Measurements from ENCODE around the gene SKIDA1. TPM values are rescaled to one million over a fixed set of nuclear protein-coding genes. Genes with fewer than 3 reads are reported as not detected.

The SKIDA1 gene
- total RNA-seq, 6 donors from 2014 or later, result under 0.01 to 1.6 (median 0.86) TPM

- Histone ChIP-seq H3K4me3 (no peak overlapping the region), H3K4me1 (peaks cover 20 to 25% (median 24%) of the 10 kb centered on the region in 4 donors), H3K27ac (no peak overlapping the region), H3K36me3 (no peaks in the 10 kb centered on the region), H3K9me3 (no peaks in the 10 kb centered on the region), H3K27me3 (peaks cover 0 to 12% (median 5%) of the 10 kb centered on the region in 4 donors)
- TF ChIP-seq POLR2A (IDR thresholded peaks at IDR 0.05) (no peak), POLR2AphosphoS5 (IDR thresholded peaks at IDR 0.05) (no peak), CTCF (IDR thresholded peaks at IDR 0.05) (no peak), EP300 (IDR thresholded peaks at IDR 0.05) (no peak)
- ATAC-seq (ENCODE audit: low FRiP score in 2 of 2) (no peak), DNase-seq (no peak)
- WGBS, 2 donors, result 91 to 100% methylated on average over 4 to 5 of the region's 5 CpGs
These were observed 24.4 kb downstream of the SKIDA1 start for GRCh38 chr10:21501091-21501490.

GRCh38 chr10:21500578-21500910 is 24.9 kb downstream of the SKIDA1 start:
- TF ChIP-seq POLR2A (IDR thresholded peaks at IDR 0.05) (no peak), CTCF (IDR thresholded peaks at IDR 0.05) (no peak), EP300 (IDR thresholded peaks at IDR 0.05) (no peak), POLR2AphosphoS5 (IDR thresholded peaks at IDR 0.05) (no peak)
- H3K27me3 ChIP-seq, result peaks cover 0 to 12% (median 5%) of the 10 kb centered on the region in 4 donors

GRCh38 chr10:21499701-21500577 is 25.5 kb downstream of the SKIDA1 start:
- peaks cover 0 to 12% (median 5%) of the 10 kb centered on the region in 4 donors for H3K27me3 ChIP-seq
- H3K4me3 ChIP-seq, result peak overlapping the region in 3 of 4 donors; percentile 1 to 25 (median 21)
- H3K27ac ChIP-seq, result no peak overlapping the region
- WGBS, 2 donors, result 61 to 68% methylated on average over 38 to 70 of the region's 72 CpGs
- TF ChIP-seq POLR2A (IDR thresholded peaks at IDR 0.05), result no peak
- no peak for TF ChIP-seq POLR2AphosphoS5 (IDR thresholded peaks at IDR 0.05)
- TF ChIP-seq EP300 (IDR thresholded peaks at IDR 0.05), result no peak
- TF ChIP-seq CTCF (IDR thresholded peaks at IDR 0.05), result no peak
- no peaks in the 10 kb centered on the region for H3K9me3 ChIP-seq
- DNase-seq (peak in 1 of 2 donors; percentile 88), ATAC-seq (ENCODE audit: low FRiP score in 2 of 2) (no peak)
- no peaks in the 10 kb centered on the region for H3K36me3 ChIP-seq
- peaks cover 24 to 37% (median 30%) of the 10 kb centered on the region in 4 donors for H3K4me1 ChIP-seq

More at GRCh38 chr10:21500578-21500910, 24.9 kb downstream of the SKIDA1 start:
- H3K27ac ChIP-seq, result no peak overlapping the region
- peak overlapping the region in 2 of 4 donors; percentile 21 to 25 for H3K4me3 ChIP-seq
- no peaks in the 10 kb centered on the region for H3K36me3 ChIP-seq
- ATAC-seq (ENCODE audit: low FRiP score in 2 of 2) (no peak), DNase-seq (no peak)
- peaks cover 21 to 31% (median 24%) of the 10 kb centered on the region in 4 donors for H3K4me1 ChIP-seq
- H3K9me3 ChIP-seq, result no peaks in the 10 kb centered on the region
- WGBS, 2 donors, result 65 to 78% methylated on average over 5 to 14 of the region's 14 CpGs

- no peaks in the 10 kb centered on the region for H3K36me3 ChIP-seq
- H3K4me1 ChIP-seq, result peaks cover 30 to 46% (median 36%) of the 10 kb centered on the region in 4 donors
- no peak for DNase-seq
- H3K27me3 ChIP-seq, result peaks cover 0 to 12% (median 5%) of the 10 kb centered on the region in 4 donors
- no peaks in the 10 kb centered on the region for H3K9me3 ChIP-seq
- ATAC-seq (ENCODE audit: low FRiP score in 2 of 2), result no peak
- TF ChIP-seq EP300 (IDR thresholded peaks at IDR 0.05) (no peak), CTCF (IDR thresholded peaks at IDR 0.05) (no peak), POLR2A (IDR thresholded peaks at IDR 0.05) (no peak), POLR2AphosphoS5 (IDR thresholded peaks at IDR 0.05) (no peak)
- H3K27ac ChIP-seq, result no peak overlapping the region
- no peak overlapping the region for H3K4me3 ChIP-seq
- WGBS, 2 donors, result 91 to 96% methylated on average over 8 of the region's 8 CpGs
These were observed 26.5 kb downstream of the SKIDA1 start for GRCh38 chr10:21498986-21499385.
